Measurements from ENCODE around the gene RUNX3. TPM values are rescaled to one million over a fixed set of nuclear protein-coding genes. Genes with fewer than 3 reads are reported as not detected.

RUNX3 gene
- total and polyA plus RNA-seq, 9 donors, result 0.22 to 4.5 (median 0.49) TPM

DNA sequence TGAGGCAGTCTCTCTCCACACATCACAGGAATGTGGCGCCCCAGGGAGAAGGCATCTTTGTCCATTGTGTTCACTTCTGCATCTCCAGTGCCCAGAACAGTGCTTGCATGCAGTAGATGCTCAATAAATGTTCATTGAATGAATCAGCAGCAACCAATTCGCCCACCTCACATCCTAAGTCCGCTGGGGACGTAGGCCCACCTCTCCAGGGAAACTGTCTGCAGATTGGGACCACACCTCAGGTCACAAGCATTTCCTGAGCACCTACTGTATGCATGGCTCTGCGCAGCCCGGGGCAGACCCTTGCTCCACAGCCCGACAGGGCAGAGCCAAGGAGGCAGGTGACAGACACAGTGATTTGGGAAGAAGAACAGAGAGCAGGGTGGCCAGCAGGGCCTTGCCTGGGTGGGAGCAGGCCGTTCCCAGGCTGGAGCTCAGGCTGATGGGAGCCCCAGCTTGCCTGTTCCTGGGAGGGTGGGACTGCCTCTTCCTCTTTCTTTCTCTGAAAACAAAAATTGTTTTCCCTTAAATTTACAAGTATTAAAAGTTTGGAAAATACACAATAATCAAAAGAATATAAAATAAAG, 25.8 kb upstream of the RUNX3 start:
- Histone ChIP-seq H3K4me1 (ENCODE audit: control insufficient read depth, insufficient read depth, low read length) (no peaks in the 10 kb centered on the region), H3K4me3 (ENCODE audit: low read length) (no peak overlapping the region), H3K27me3 (ENCODE audit: control insufficient read depth, insufficient read depth, low read length) (peaks cover 11% of the 10 kb centered on the region), H3K9me3 (replicated peaks; ENCODE audit: control insufficient read depth, low read depth, low read length) (no peaks in the 10 kb centered on the region), H3K27ac (ENCODE audit: low read length) (no peak overlapping the region), H3K36me3 (ENCODE audit: control insufficient read depth, insufficient read depth, low read length) (no peaks in the 10 kb centered on the region)
- no peak for DNase-seq
- WGBS (ENCODE audit: insufficient coverage), result 96% methylated on average over 6 of the region's 8 CpGs

DNA sequence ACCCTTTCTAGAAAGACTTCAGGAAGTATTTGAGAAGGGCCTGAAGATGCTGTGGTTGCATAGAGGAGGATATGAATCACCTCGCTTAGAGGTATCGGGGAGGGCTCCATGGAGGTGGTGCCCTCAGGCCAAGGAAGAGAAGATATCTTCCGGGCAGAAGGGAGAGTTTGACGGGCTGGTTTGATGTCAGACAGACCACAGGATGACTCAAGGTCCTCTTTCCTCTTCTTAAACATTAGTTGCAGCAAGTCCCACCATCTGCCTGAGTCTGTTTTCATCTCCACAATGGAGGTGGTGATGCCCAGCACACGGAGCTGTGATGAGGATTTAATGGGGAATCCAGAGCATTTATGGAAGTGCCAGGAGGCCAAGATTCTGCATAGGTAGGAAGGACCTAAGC, 25.1 kb upstream of the RUNX3 start:
- WGBS (ENCODE audit: insufficient coverage), result 78% methylated on average over 3 of the region's 5 CpGs
- no peak for DNase-seq
- Histone ChIP-seq H3K27me3 (ENCODE audit: control insufficient read depth, insufficient read depth, low read length) (peaks cover 9% of the 10 kb centered on the region), H3K4me3 (ENCODE audit: low read length) (no peak overlapping the region), H3K9me3 (replicated peaks; ENCODE audit: control insufficient read depth, low read depth, low read length) (no peaks in the 10 kb centered on the region), H3K27ac (ENCODE audit: low read length) (no peak overlapping the region), H3K4me1 (ENCODE audit: control insufficient read depth, insufficient read depth, low read length) (no peaks in the 10 kb centered on the region), H3K36me3 (ENCODE audit: control insufficient read depth, insufficient read depth, low read length) (no peaks in the 10 kb centered on the region)

DNA sequence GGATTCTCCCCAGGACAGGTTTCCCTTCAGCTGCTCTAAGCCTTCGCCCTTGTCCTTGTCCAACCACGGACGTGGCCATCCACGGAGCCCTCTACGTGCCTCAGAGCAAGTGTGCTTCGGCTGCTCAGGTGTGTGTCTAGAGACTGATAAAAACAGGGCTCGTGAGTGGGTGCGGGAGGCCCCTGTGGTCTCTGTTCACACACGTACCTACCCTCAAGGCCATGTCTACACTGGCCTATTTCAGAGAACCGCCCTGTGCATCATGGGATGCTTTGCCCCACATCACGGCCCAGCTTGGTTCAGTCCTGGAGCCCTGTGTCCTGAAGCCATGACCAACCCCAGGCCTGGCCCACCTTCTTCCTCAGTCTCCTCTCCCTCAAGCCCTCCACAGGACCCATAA, 24.6 kb upstream of the RUNX3 start:
- 90% methylated on average over 8 of the region's 11 CpGs for WGBS (ENCODE audit: insufficient coverage)
- DNase-seq, result no peak
- no peak overlapping the region for H3K4me3 ChIP-seq (ENCODE audit: low read length)
- no peak overlapping the region for H3K27ac ChIP-seq (ENCODE audit: low read length)
- H3K27me3 ChIP-seq (ENCODE audit: control insufficient read depth, insufficient read depth, low read length), result peaks cover 9% of the 10 kb centered on the region
- H3K4me1 ChIP-seq (ENCODE audit: control insufficient read depth, insufficient read depth, low read length), result no peaks in the 10 kb centered on the region
- H3K9me3 ChIP-seq (replicated peaks; ENCODE audit: control insufficient read depth, low read depth, low read length), result no peaks in the 10 kb centered on the region
- H3K36me3 ChIP-seq (ENCODE audit: control insufficient read depth, insufficient read depth, low read length), result no peaks in the 10 kb centered on the region

DNA sequence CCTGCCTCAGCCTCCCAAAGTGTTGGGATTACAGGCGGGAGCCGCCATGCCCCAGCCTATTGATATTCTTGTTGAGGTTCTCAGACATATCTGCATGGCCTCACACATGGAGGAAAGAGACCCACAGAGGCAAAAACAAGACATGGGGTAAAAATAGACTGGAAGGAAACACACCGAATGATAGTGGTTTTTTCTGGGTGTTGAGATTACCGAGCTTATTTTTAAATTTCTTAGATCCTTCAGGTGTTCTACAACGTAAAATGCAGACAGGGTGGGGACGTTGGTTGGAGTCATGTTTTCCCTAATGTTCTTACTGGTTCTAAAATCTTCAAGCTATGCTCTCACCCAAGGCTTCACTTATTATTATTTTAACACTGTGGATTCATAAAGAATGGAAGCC, 23.9 kb upstream of the RUNX3 start:
- Histone ChIP-seq H3K9me3 (replicated peaks; ENCODE audit: control insufficient read depth, low read depth, low read length) (no peaks in the 10 kb centered on the region), H3K27ac (ENCODE audit: low read length) (no peak overlapping the region), H3K36me3 (ENCODE audit: control insufficient read depth, insufficient read depth, low read length) (no peaks in the 10 kb centered on the region), H3K4me1 (ENCODE audit: control insufficient read depth, insufficient read depth, low read length) (no peaks in the 10 kb centered on the region), H3K4me3 (ENCODE audit: low read length) (no peak overlapping the region), H3K27me3 (ENCODE audit: control insufficient read depth, insufficient read depth, low read length) (peaks cover 8% of the 10 kb centered on the region)
- 80% methylated on average over 1 of the region's 6 CpGs for WGBS (ENCODE audit: insufficient coverage)
- no peak for DNase-seq

DNA sequence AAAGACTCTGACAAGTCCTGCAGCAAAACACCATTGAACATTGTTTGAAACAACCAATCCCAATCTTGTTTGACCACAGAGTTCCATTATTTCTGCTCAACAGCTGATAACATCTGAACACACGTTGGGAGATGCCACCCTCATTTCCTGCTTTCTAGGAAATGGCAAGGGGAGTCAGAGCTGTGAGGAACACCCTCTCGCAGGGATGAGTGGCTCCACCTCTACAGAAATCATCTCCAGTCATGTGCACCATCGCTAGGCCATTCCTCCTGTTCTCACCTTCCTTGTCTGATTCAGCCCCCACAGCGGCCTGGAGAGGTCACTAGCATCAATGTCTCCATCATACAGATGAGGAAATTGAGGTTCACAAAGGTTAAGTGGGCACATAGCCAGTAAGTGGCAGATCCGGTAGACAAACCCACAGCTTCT, 22.4 kb upstream of the RUNX3 start:
- Histone ChIP-seq H3K9me3 (replicated peaks; ENCODE audit: control insufficient read depth, low read depth, low read length) (no peaks in the 10 kb centered on the region), H3K4me3 (ENCODE audit: low read length) (no peak overlapping the region), H3K4me1 (ENCODE audit: control insufficient read depth, insufficient read depth, low read length) (no peaks in the 10 kb centered on the region), H3K27ac (ENCODE audit: low read length) (no peak overlapping the region), H3K36me3 (ENCODE audit: control insufficient read depth, insufficient read depth, low read length) (no peaks in the 10 kb centered on the region), H3K27me3 (ENCODE audit: control insufficient read depth, insufficient read depth, low read length) (peaks cover 5% of the 10 kb centered on the region)
- no CpG with 5 or more reads among the region's 5 CpGs for WGBS (ENCODE audit: insufficient coverage)
- DNase-seq, result no peak

DNA sequence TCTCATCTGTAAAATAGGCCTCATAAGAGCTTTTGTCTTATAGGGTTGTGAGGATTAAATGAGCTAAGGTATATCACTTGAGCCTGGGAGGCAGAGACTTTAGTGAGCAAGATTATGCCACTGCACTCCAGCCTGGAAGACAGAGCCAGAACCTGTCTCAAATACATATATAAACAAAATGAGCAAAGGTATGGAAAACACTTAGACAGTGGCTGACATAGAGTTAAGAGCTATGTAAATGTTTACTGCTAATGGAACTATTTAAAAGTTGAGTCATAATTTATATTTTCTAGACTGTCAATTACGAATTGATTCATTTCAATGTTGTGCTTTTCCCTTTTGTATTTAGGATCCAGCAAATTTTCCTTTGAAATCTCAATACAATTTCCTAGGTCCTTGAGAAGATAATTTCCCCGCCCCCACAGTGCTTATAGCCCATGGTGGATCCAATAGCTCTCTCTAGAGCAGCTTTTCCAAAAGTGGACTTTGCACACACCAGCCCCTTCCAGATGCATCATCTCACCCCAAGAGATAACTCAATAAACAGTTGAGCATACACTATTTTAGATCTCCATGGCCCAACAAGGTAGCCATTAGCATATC, 21.8 kb upstream of the RUNX3 start:
- H3K9me3 ChIP-seq (replicated peaks; ENCODE audit: control insufficient read depth, low read depth, low read length), result no peaks in the 10 kb centered on the region
- DNase-seq, result no peak
- no peak overlapping the region for H3K27ac ChIP-seq (ENCODE audit: low read length)
- H3K4me3 ChIP-seq (ENCODE audit: low read length), result no peak overlapping the region
- peaks cover 5% of the 10 kb centered on the region for H3K27me3 ChIP-seq (ENCODE audit: control insufficient read depth, insufficient read depth, low read length)
- WGBS (ENCODE audit: insufficient coverage), result 91% methylated on average over 1 of the region's 2 CpGs
- no peaks in the 10 kb centered on the region for H3K36me3 ChIP-seq (ENCODE audit: control insufficient read depth, insufficient read depth, low read length)
- H3K4me1 ChIP-seq (ENCODE audit: control insufficient read depth, insufficient read depth, low read length), result no peaks in the 10 kb centered on the region

DNA sequence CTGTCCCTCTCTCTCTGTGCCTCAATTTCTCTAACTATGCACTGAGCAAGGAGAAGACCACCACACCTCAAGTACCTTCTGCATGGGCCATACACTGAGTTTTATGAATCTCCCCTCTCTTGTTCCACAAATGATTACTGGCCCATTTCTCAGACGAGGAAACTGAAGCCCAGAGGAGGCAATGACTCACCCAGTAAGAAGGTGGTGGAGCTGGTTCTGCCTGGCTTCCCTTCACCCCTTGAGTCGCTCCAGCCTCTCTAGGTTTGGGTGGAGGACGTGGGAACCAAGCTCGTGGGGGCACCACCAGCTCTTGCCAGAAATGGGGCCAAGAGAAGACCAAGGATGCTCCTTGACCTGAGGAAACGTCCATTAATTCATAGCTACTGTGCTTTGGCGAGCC, 21.3 kb upstream of the RUNX3 start:
- Histone ChIP-seq H3K36me3 (ENCODE audit: control insufficient read depth, insufficient read depth, low read length) (no peaks in the 10 kb centered on the region), H3K27me3 (ENCODE audit: control insufficient read depth, insufficient read depth, low read length) (peaks cover 3% of the 10 kb centered on the region), H3K27ac (ENCODE audit: low read length) (no peak overlapping the region), H3K4me1 (ENCODE audit: control insufficient read depth, insufficient read depth, low read length) (no peaks in the 10 kb centered on the region), H3K9me3 (replicated peaks; ENCODE audit: control insufficient read depth, low read depth, low read length) (no peaks in the 10 kb centered on the region), H3K4me3 (ENCODE audit: low read length) (no peak overlapping the region)
- DNase-seq, result no peak
- 84% methylated on average over 5 of the region's 6 CpGs for WGBS (ENCODE audit: insufficient coverage)

DNA sequence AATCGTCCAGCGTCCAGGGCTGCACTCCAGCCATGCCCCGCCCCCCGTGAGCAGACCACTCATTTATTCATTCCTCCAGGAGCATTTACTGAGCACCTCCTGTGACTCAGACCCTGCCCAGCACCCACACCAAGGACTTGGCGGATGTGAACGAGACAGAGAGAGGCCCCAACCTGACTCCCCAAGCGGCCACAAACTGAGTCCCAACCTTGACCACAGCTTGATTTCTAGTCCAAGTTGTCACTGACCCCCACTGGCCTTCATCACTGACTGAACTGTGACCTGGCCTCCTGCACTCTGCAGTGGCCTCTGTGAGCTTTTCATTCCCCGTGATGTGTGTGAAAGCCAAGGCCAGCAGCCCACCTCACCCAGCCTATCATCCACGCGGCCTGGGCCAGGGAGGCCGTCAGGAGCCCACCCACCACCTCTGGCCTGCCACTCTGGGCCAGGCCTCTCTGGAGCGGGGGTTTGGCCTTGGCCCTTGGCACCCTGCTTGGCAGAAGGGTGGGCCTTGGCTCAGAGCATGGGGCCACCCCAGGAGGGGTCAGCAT, 19.3 kb upstream of the RUNX3 start:
- Histone ChIP-seq H3K27ac (ENCODE audit: low read length) (no peak overlapping the region), H3K27me3 (ENCODE audit: control insufficient read depth, insufficient read depth, low read length) (no peaks in the 10 kb centered on the region), H3K36me3 (ENCODE audit: control insufficient read depth, insufficient read depth, low read length) (no peaks in the 10 kb centered on the region), H3K9me3 (replicated peaks; ENCODE audit: control insufficient read depth, low read depth, low read length) (no peaks in the 10 kb centered on the region), H3K4me3 (ENCODE audit: low read length) (no peak overlapping the region), H3K4me1 (ENCODE audit: control insufficient read depth, insufficient read depth, low read length) (no peaks in the 10 kb centered on the region)
- 38% methylated on average over 9 of the region's 12 CpGs for WGBS (ENCODE audit: insufficient coverage)
- DNase-seq, result no peak

DNA sequence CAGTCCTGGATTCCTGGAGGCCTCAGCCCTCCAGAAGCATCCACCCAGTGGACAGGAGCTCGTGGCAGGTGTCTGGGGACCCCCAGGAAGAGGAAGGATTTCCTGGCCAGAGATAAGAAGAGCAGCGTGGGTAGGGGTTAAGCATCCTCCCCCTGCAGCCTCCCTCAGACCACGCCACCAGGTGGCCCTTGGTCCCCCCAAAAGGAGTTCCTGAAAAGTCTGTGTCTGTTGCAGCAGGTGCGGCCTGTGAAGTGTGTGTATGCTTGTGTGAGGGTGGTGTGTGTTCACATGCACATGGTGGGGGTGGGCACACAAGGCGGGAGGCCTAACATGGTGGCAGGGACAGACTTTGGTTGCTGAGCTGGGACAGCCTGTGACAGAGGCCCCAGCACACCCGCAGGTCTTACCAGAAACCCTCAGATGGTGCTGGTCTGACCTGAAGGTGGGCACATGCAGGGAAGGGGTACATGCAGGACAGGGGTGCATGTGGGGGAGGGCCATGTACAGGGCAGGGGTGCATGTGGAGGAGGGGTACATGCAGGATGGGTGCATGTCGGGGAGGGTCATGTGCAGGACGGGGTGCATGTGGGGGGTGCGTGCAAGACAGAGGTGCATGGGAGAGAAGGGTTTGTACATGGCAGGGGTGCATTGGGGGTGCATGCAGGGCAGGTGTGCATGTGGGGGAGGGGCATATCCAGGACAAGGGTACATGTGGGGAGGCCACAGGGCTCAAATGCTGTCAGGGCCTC, 18.2 kb upstream of the RUNX3 start:
- H3K4me1 ChIP-seq (ENCODE audit: control insufficient read depth, insufficient read depth, low read length), result no peaks in the 10 kb centered on the region
- H3K36me3 ChIP-seq (ENCODE audit: control insufficient read depth, insufficient read depth, low read length), result no peaks in the 10 kb centered on the region
- 85% methylated on average over 6 of the region's 9 CpGs for WGBS (ENCODE audit: insufficient coverage)
- no peak overlapping the region for H3K4me3 ChIP-seq (ENCODE audit: low read length)
- H3K27me3 ChIP-seq (ENCODE audit: control insufficient read depth, insufficient read depth, low read length), result peaks cover 4% of the 10 kb centered on the region
- H3K9me3 ChIP-seq (replicated peaks; ENCODE audit: control insufficient read depth, low read depth, low read length), result no peaks in the 10 kb centered on the region
- no peak for DNase-seq
- no peak overlapping the region for H3K27ac ChIP-seq (ENCODE audit: low read length)

DNA sequence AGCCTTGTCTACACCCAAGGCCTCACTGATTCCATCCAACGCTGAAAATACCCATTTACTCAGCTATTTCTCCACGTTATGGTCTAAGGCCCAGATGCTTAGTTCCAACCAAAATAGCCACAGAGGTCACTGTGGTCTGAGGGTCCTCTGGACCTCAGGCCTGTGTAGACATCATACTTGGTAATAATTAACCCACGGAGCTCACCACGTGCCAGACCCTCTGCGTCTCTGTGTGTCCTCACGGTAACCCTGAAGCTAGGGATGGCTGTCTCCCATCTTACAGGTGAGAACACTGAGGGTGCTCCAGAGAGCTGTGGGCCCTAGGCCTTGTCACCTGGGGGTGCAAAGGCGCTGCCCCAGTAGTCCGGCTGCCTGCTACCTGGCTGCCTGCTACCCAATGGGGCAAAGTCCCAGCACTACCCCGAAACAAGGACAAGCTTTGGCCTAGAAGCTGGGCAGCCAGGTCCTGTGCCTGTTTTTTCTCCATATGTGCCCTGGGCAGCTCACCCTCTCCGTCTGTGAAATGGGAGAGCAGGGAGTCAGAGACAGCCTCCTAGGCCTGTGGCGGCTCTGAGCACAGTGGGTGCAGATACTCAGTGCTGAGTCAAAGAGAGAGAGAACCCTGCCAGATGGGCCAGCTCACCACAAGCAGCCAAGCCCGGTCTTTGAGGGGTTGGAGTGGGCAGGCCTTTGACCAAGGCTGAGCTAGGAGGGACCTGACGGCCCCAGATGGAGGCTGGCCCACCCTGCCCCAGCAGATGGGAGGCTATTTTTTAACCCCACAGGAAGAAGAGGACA, 17.0 kb upstream of the RUNX3 start:
- 87% methylated on average over 10 of the region's 13 CpGs for WGBS (ENCODE audit: insufficient coverage)

More for the DNA sequence above, 17.0 kb upstream of the RUNX3 start:
- no peaks in the 10 kb centered on the region for H3K4me1 ChIP-seq (ENCODE audit: control insufficient read depth, insufficient read depth, low read length)
- H3K4me3 ChIP-seq (ENCODE audit: low read length), result no peak overlapping the region
- H3K27ac ChIP-seq (ENCODE audit: low read length), result no peak overlapping the region
- H3K36me3 ChIP-seq (ENCODE audit: control insufficient read depth, insufficient read depth, low read length), result no peaks in the 10 kb centered on the region
- H3K27me3 ChIP-seq (ENCODE audit: control insufficient read depth, insufficient read depth, low read length), result peaks cover 8% of the 10 kb centered on the region
- H3K9me3 ChIP-seq (replicated peaks; ENCODE audit: control insufficient read depth, low read depth, low read length), result no peaks in the 10 kb centered on the region
- DNase-seq, result no peak

Data from muscle of leg (tissue), 11 donors.